HCT116 (cell line): Measurements from ENCODE around the gene CLDN20. TPM values are rescaled to one million over a fixed set of nuclear protein-coding genes. Genes with fewer than 3 reads are reported as not detected.

ENCODE experiments used
- ATAC-seq: fragments of 200-7000 bp; cut with Tn5 transposase; 2 replicates; pipeline ENCODE4 v1.9.1; 2020; ENCODE audit warnings: mild to moderate bottlenecking, moderate library complexity
- BruUV-seq: library from RNA; stranded (reverse); fragments of 400-500 nt; replicated peaks from 2 replicates; lab custom pipeline; 2021; lab: Mats Ljungman, UMichigan
- CTCF ChIA-PET: fragments of 300-600 bp; sonication (Branson Sonifier 250); formaldehyde crosslinking; loops from one replicate; lab custom pipeline; 2021; ENCODE audit warnings: antibody characterized with exemption; lab: Charles Lee
- POLR2A ChIA-PET: fragments of 300-600, 350-600 bp; sonication (Branson Sonifier 250); formaldehyde crosslinking; loops from one replicate; lab custom pipeline; 2021; ENCODE audit warnings: antibody characterized with exemption; lab: Charles Lee
- RAD21 ChIA-PET, 2 experiments: fragments of 300-600 bp; sonication (Branson Sonifier 250); formaldehyde crosslinking; loops; one replicate each; lab custom pipeline; 2023; ENCODE audit warnings: low total read pairs in 2 of 2; ENCODE audit not compliant: uncharacterized antibody in 2 of 2, unreplicated experiment in 2 of 2, low non-redundant PET in 1 of 2; lab: Charles Lee
- DNase-seq: peaks from one replicate; pipeline ENCODE4 v3.0.0-alpha.2; 2010; ENCODE audit warnings: low read depth, low spot score
- H2AFZ ChIP-seq: fragments of 200-600 bp; shearing (Covaris generic), sonication (generic); 2 replicates; pipeline ENCODE4 v1.6.1; 2017; ENCODE audit warnings: low read depth, mixed run types, mixed read lengths, antibody characterized with exemption, low read length; ENCODE audit not compliant: poor library complexity, severe bottlenecking
- H3K27ac ChIP-seq: 2 replicates; pipeline ENCODE4 v1.5.1; 2012; ENCODE audit warnings: low read depth, low read length
- H3K27me3 ChIP-seq: fragments of 200-600 bp; sonication (generic); 2 replicates; pipeline ENCODE4 v1.6.1; 2016; ENCODE audit warnings: mixed run types, low read length, mixed read lengths; ENCODE audit not compliant: insufficient read depth
- H3K36me3 ChIP-seq, 2 experiments: fragments of 200-500 bp in 1 of 2; fragments of 200-600 bp in 1 of 2; sonication (Bioruptor generic) in 1 of 2; sonication (generic) in 1 of 2; 2 replicates each; pipeline versions ENCODE4 v1.5.1 to v1.6.1; 2014 to 2016; ENCODE audit warnings: low read length in 2 of 2, inconsistent platforms in 1 of 2, mixed read lengths in 1 of 2, mixed run types in 1 of 2; ENCODE audit not compliant: insufficient read depth in 2 of 2, control insufficient read depth in 1 of 2
- H3K4me1 ChIP-seq, 2 experiments: fragments of 200-600 bp in 1 of 2; sonication (generic) in 1 of 2; 2 replicates each; pipeline versions ENCODE4 v1.5.1 to v1.6.1; 2012 to 2017; ENCODE audit warnings: low read length in 2 of 2, inconsistent platforms in 1 of 2, mild to moderate bottlenecking in 1 of 2, mixed read lengths in 1 of 2, mixed run types in 1 of 2, moderate library complexity in 1 of 2; ENCODE audit not compliant: insufficient read depth in 2 of 2, control insufficient read depth in 1 of 2
- H3K4me2 ChIP-seq: fragments of 200-600 bp; sonication (generic); 2 replicates; pipeline ENCODE4 v1.6.1; 2017; ENCODE audit warnings: mixed run types, low read length, mixed read lengths
- H3K4me3 ChIP-seq, 2 experiments: fragments of 200-600 bp in 1 of 2; sonication (generic) in 1 of 2; replicated peaks in 1 of 2; 2 replicates each; pipeline ENCODE4 v1.5.1; 2011 to 2016; ENCODE audit warnings: low read length in 2 of 2, control low read depth in 1 of 2, low read depth in 1 of 2, mild to moderate bottlenecking in 1 of 2, mixed read lengths in 1 of 2, mixed run types in 1 of 2
- H3K79me2 ChIP-seq: fragments of 200-600 bp; sonication (generic); 2 replicates; pipeline ENCODE4 v1.6.1; 2017; ENCODE audit warnings: mild to moderate bottlenecking, mixed run types, low read length, moderate library complexity, mixed read lengths; ENCODE audit not compliant: insufficient read depth
- H3K9ac ChIP-seq: fragments of 200-600 bp; sonication (generic); 2 replicates; pipeline ENCODE4 v1.6.1; 2016; ENCODE audit warnings: low read length, mixed read lengths
- H3K9me2 ChIP-seq: fragments of 200-600 bp; sonication (generic), shearing (Covaris generic); 2 replicates; pipeline ENCODE4 v1.6.1; 2017; ENCODE audit warnings: mixed run types, mild to moderate bottlenecking, moderate library complexity; ENCODE audit not compliant: insufficient read depth
- H3K9me3 ChIP-seq, 2 experiments: fragments of 200-500 bp in 1 of 2; fragments of 200-600 bp in 1 of 2; sonication (Bioruptor generic) in 1 of 2; sonication (generic) in 1 of 2; 2 replicates each; pipeline ENCODE4 v1.6.1; 2014 to 2017; ENCODE audit warnings: low read length in 2 of 2, mixed read lengths in 2 of 2, inconsistent platforms in 1 of 2, low read depth in 1 of 2, mild to moderate bottlenecking in 1 of 2, mixed run types in 1 of 2, moderate library complexity in 1 of 2; ENCODE audit not compliant: control insufficient read depth in 1 of 2, insufficient read depth in 1 of 2
- H4K20me1 ChIP-seq: fragments of 200-600 bp; sonication (generic), shearing (Covaris generic); 2 replicates; pipeline ENCODE4 v1.6.1; 2017; ENCODE audit warnings: mixed run types, mild to moderate bottlenecking, moderate library complexity; ENCODE audit not compliant: insufficient read depth
- CBX3 ChIP-seq: IDR thresholded peaks from 2 replicates; pipeline ENCODE4 v1.6.1; 2012; ENCODE audit warnings: low read depth
- EGR1 ChIP-seq: IDR thresholded peaks from 2 replicates; pipeline ENCODE4 v1.6.1; 2012; ENCODE audit warnings: low read depth
- FOSL1 ChIP-seq: IDR thresholded peaks from 2 replicates; pipeline ENCODE4 v1.6.1; 2012; ENCODE audit warnings: low read depth
- SIN3A ChIP-seq: IDR thresholded peaks from 2 replicates; pipeline ENCODE4 v1.6.1; 2012; ENCODE audit warnings: low read depth
- SP1 ChIP-seq: IDR thresholded peaks from 2 replicates; pipeline ENCODE4 v1.6.1; 2012; ENCODE audit warnings: low read depth
- SRF ChIP-seq: IDR thresholded peaks from 2 replicates; pipeline ENCODE4 v1.6.1; 2012; ENCODE audit warnings: low read depth
- TCF7L2 ChIP-seq: IDR thresholded peaks from 2 replicates; pipeline ENCODE4 v1.7.0; 2011; ENCODE audit warnings: borderline replicate concordance, inconsistent platforms; ENCODE audit not compliant: insufficient read depth, insufficient read length; ENCODE audit errors: extremely low read depth
- YY1 ChIP-seq: IDR thresholded peaks from 2 replicates; pipeline ENCODE4 v1.6.1; 2011; ENCODE audit warnings: low read length, low read depth, moderate library complexity, mild to moderate bottlenecking; ENCODE audit not compliant: insufficient replicate concordance; ENCODE audit errors: extremely low read depth
- ZFX ChIP-seq: fragments of 450-650 bp; IDR thresholded peaks from 2 replicates; pipeline ENCODE4 v1.6.1; 2017
- ZNF274 ChIP-seq: fragments of 200-500 bp; sonication (Bioruptor generic); IDR thresholded peaks from 2 replicates; pipeline ENCODE4 v1.6.1; 2014; ENCODE audit warnings: mild to moderate bottlenecking, low read depth, low read length, inconsistent platforms
- intact Hi-C: fragments of 100-400 bp; cut with micrococcal nuclease; formaldehyde crosslinking; loops from 2 replicates; pipeline ENCODE4 v1.10.0; 2022
- total RNA-seq: library from RNA; stranded (reverse); gene quantifications from one replicate; pipeline ENCODE4 v1.2.1, GENCODE V29; 2021; ENCODE audit not compliant: unreplicated experiment
- TF ChIP-seq, protein P1 (sequence below): IDR thresholded peaks from 2 replicates; pipeline ENCODE4 v1.6.1; 2012
- TF ChIP-seq, protein P2 (sequence below): IDR thresholded peaks from 2 replicates; pipeline ENCODE4 v1.6.1; 2012
- TF ChIP-seq, protein P3 (sequence below): IDR thresholded peaks from 2 replicates; pipeline ENCODE4 v1.6.1; 2011; ENCODE audit warnings: mild to moderate bottlenecking, low read length, moderate library complexity; ENCODE audit not compliant: insufficient replicate concordance; ENCODE audit errors: extremely low read depth

CLDN20 gene
- total RNA-seq, 1 experiment from 2014 or later = not detected

DNA sequence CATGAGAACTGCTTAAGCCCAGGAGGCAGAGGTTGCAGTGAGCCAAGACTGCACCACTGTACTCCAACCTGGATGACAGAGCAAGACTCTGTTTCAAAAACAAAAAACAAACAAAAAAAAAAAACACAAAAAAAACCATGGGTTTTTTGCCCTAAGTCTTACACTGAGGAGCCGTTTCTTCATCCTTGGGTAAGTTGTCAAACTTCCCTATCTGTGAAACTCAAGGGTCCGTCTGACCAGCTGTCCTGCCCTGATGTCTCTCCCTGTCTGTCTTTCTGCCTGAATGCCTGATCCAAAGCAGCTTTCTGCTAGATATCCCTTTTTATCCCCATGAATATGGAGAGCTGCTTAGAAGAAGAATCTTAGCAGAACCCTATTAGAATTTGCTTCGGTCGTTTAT is 41.3 kb upstream of the CLDN20 start:
- ChIA-PET RAD21 (no interaction called here), POLR2A (no interaction called here), CTCF (no interaction called here)
- intact Hi-C loops = no loop called here
- Histone ChIP-seq H3K27ac (no peak overlapping the region), H2AFZ (no peak overlapping the region), H4K20me1 (no peaks in the 10 kb centered on the region), H3K27me3 (no peaks in the 10 kb centered on the region), H3K9me2 (no peaks in the 10 kb centered on the region), H3K36me3 (no peaks in the 10 kb centered on the region), H3K9me3 (no peaks in the 10 kb centered on the region), H3K4me1 (peaks cover 0 to 17% of the 10 kb centered on the region in 2 experiments; a peak in 2 of 4 replicates), H3K79me2 (no peaks in the 10 kb centered on the region), H3K9ac (no peak overlapping the region), H3K4me3 (no peak overlapping the region), H3K4me2 (no peak overlapping the region)
- DNase-seq (no peak), ATAC-seq (no peak)
- TF ChIP-seq ZNF274 (no peak), SP1 (no peak), SRF (no peak), TCF7L2 (no peak), FOSL1 (no peak), CBX3 (no peak), SIN3A (no peak), ZFX (no peak), EGR1 (no peak), YY1 (no peak)
- TF ChIP-seq, protein P1, sequence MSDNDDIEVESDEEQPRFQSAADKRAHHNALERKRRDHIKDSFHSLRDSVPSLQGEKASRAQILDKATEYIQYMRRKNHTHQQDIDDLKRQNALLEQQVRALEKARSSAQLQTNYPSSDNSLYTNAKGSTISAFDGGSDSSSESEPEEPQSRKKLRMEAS = no peak
- TF ChIP-seq, protein P2, sequence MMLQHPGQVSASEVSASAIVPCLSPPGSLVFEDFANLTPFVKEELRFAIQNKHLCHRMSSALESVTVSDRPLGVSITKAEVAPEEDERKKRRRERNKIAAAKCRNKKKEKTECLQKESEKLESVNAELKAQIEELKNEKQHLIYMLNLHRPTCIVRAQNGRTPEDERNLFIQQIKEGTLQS = no peak
- TF ChIP-seq, protein P3, sequence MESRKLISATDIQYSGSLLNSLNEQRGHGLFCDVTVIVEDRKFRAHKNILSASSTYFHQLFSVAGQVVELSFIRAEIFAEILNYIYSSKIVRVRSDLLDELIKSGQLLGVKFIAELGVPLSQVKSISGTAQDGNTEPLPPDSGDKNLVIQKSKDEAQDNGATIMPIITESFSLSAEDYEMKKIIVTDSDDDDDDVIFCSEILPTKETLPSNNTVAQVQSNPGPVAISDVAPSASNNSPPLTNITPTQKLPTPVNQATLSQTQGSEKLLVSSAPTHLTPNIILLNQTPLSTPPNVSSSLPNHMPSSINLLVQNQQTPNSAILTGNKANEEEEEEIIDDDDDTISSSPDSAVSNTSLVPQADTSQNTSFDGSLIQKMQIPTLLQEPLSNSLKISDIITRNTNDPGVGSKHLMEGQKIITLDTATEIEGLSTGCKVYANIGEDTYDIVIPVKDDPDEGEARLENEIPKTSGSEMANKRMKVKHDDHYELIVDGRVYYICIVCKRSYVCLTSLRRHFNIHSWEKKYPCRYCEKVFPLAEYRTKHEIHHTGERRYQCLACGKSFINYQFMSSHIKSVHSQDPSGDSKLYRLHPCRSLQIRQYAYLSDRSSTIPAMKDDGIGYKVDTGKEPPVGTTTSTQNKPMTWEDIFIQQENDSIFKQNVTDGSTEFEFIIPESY = no peak
- no TSS peak for BruUV-seq
